Activated CD8-positive, alpha-beta memory T cell treated with anti-CD3 and anti-CD28 coated beads for 1 hour (primary cell): Measurements from ENCODE around the gene SUB1.

Experiments
- DNase-seq, 2 donors: peaks; one replicate each; pipeline ENCODE4 v3.0.0-alpha.2; 2020; ENCODE audit warnings: low read depth in 1 of 2; ENCODE audit errors: extremely low read depth in 1 of 2

Gene SUB1

DNA sequence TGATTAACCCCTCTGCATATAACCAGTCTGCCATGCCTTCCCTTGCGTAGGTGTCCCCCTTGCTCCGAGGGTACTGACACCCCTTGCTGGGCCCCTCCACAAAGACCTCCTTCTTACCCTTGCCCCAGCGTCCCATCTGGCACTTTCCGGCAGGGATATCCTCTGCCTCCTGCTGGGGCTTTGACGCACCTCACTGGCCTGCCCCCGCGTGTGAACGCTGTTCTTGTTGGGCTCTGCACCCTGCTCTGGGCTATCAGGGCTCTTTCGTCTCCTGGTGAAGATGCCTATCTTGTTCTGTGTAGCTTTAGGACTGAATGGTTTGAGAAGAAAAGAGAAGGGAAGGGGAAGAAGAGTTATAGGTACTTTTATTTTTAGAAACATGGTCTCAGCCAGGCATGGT lies 53.0 kb downstream of the SUB1 start:
- DNase-seq, result no peak

DNA sequence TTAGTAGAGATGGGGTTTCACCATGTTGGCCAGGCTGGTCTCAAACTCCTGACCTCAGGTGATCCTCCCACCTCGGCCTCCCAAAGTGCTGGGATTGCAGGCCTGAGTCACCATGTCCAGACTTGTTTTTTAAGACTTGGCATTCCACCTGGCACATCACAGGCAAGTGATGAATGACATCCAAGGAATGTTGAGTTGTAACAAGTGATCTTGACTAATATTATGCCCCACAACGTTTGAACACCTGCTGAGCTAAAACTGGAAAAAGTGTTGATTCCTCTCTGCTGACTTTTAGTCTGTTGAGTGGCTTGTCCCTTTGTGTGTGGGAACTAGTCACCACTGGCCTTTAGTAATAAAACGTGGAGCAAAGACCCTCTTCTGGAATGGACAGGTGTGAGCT lies 54.6 kb downstream of the SUB1 start:
- no peak for DNase-seq

DNA sequence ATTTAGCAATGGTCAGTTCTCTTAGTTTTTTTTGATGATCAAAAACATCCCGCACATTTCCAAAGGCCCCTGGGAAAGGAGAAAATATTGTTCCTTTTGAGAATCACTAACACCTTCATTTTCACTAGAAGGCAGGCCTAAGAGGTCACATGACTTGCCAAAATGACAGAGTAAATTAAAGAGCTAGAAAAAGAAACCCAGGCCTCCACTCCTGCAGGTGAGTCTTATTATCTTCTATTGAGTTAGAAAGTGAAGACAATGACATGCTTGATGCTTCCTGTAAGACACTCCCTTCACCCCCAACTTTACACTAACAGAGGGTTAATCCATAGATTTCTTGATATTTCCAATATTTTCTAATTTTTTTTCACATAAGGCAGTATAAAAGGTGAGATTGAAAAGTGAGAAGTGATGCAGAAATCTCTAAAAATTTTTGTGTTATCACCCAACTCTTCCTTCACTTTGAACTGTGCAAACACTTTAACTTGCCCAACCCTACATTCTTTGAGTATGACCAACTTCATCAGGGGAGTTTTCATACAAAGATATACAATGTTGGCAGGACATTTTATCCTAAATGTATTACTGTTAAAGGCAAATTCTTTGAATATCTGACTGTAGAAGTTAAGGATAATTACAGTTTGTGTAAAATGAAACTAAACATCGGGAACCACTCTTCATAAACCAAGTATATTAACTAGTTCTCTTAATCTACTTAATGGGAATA lies 57.1 kb downstream of the SUB1 start:
- DNase-seq, result no peak

DNA sequence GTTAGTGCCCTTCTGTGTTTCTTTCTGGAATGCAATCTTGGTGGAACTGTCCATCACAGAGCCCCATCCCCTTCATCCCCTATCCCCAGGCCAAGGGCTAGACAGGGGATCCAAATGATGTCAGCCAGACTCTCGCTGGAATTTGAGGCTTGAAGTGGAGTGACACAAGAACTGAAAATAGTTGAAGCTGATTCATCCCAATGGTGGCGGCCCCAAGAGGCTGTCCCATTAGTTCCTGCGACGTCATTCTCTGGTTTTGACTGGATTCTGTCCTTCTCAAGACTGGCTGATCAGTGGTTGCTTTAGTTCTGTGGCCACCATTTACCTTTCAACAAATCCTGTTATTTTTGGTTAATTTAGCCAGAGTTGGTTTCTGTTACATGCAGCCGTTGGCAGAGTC lies 59.9 kb downstream of the SUB1 start:
- DNase-seq, result no peak

DNA sequence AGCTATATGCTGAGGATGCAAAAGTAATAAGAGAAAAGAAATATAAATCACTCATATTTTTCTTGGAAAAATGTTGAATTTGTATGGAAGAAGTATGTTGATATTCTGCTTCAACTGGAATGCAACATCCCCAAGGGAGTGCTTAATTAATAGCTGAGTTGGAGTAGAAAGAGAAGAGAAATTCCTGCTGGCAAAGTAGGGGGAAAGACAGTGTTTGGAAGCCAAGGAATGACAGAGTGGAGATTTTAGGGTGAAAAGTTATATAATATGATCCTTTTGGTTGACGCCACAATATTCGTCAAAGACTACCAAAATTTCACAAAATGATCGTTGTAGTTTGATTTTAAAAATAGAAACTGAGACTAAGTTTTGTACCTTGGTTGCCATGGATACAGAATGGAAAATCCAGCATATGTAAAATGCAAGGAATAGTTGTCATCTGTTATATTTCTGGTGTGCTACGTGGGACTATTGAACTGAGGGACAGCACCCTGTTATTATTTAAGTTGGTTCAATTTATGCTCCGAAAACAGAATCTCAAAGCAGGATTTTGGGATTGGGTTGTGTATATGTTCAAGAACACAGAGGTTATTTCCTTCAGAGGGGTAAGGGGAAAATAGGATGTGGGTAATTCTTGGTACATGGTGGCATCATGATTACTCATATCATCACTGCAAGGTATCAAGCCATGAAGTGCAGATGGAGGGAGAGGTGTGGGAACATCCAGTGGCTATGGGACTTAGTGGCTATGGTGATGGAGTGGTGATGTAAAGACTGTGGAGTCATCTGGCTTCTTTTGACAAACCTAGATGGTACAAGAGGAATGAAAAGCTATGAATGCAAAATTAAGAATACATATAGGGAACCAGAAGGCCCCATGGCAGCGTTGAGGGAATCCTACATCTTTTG lies 61.0 kb downstream of the SUB1 start:
- no peak for DNase-seq

DNA sequence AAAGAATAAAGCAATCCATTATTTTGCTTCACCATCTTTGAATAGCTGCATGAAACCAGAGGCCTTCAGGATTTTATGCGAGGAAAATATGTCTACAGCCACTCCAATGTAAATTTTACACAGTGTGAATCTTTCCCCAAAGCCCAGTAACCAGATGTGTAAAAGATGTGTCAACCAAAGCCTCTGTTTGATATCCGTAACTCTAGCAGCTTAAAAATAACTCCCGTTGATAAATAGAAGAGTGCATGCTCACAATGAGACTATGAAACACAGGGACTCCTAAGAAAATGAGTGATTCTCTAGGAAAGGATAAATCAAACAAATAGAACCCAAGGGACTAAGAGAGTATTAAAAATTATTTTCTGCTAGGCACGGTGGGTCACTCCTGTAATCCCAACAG lies 65.7 kb downstream of the SUB1 start:
- DNase-seq, result no peak

DNA sequence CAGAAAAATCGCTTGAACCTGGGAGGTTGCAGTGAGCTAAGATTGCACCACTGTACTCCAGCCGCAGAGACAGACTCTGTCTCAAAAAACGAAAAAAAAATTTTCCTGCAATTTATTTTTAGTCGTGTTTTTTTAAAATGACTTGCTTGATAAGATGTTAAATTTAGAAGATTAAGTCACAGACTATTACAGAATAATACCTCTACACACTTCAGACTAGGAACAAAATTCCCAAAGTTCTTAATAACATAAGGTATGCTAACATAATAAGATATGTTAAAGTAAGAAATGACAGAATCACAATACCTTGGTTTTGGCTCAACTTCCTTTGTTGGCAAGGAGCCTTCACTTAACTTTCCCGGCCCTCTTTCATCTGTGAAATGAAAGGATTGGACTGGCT lies 66.3 kb downstream of the SUB1 start:
- DNase-seq, result no peak
